GM21576 (cell line): ENCODE data around the gene CLDN9.

Experiments used
- ATAC-seq: cut with Tn5 transposase; IDR thresholded peaks from one replicate; pipeline ENCODE4 v1.9.1; 2021; ENCODE audit warnings: mild to moderate bottlenecking, moderate library complexity; ENCODE audit not compliant: unreplicated experiment

The CLDN9 gene

DNA sequence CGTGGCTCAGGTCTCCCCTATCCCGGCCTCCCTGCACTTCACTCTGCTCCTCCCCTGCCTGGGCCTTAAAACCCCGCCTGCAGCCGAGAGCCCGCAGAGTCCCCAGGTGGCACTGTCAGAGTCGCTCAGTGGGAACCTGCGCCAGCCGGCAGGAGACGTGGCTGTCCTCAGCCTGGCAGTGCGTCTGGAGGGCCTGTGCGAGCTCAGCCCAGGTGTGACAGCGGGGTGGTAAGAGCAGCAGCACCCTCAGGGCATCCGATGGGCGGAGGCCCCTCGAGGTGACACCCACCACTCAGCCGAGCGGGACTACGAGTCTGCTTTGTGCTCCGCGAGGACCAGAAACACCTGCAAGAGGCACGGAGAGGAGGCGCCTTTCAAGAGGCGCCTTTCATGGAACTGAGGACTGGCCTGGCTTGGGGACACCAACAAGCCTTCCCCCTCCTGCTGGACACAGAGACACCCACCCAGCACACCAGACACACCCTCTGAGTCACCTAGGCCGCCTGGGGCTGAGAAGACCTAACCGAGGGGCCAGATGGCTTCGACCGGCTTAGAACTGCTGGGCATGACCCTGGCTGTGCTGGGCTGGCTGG is at the start of gene CLDN9:
TSS of gene CLDN9 (plus strand) at position 96 of the 593 bp plus-strand sequence. CDS start at position 536, 440 bp downstream.
- ATAC-seq: no peak

DNA sequence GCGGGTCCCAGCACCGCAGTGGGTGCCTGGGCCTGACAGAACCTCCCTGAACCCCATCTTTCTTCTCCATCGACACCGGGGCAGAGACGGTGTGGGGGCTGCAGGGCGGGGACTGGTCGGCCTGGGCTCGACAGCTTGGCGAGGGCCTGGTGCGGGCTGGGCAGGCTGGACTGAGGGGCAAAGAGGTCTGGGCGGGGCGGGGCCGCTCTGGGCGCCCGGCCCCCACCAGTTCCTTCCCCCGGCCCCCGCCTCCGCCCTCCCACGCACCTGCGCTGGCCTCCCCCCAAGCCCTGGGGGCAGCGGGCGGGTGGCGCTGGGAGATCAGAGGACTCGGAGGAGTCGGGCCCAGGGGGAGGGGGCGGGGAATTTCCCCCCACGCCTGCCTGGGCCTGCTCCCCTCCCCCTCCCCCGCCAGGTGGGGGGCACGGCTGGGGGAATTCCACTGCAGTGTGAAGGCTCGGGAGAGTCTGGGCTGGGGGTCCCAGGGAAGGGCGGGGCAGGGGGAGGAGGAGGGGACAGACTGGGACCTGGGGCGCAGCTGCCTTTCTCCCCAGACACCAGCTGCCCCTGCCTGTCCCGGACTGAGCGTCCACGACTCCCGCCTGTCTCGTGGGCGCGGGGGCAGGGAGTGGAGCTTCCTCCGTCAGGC is 49.5 kb upstream of the CLDN9 start:
- ATAC-seq: no peak

GRCh38 chr16:2963723-2964474 is 48.8 kb upstream of the CLDN9 start, which contains the start of gene KREMEN2:
KREMEN2 (plus strand) TSS chr16:2964275; CDS start chr16:2964521, 246 bp downstream.
- ATAC-seq: no peak

DNA sequence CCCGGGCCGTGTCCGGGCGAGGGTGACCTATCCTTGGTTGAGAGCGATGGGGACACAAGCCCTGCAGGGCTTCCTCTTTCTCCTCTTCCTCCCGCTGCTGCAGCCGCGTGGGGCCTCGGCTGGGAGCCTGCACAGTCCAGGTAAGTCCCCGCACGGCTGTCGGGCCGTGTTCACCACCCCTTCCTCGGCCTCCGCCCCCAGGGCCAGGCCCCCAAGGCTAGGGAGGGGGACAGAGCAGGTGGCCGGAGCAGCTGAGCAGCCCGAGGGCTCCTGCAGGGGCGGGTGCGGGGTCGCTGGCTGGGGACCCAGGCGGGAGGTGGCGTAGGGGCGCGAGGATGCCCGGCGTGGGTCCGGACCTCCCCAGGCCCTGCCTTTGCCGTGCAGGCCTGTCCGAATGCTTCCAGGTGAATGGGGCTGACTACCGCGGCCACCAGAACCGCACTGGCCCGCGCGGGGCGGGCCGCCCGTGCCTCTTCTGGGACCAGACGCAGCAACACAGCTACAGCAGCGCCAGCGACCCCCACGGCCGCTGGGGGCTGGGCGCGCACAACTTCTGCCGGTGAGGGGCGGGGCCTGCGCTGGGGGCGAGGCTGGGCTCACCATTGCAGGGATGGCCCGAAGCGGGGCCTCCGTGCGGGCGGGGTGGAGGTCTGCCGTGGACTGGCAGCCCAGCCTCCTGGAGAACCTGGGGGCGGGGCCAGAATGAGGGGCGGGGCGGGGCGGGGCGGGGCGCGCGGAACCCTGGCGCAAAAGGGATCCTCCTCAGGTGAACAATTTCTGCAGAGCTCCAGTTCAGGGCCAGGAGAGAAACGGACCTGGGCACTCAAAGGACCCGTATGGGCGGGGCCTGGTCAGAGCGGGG is 48.0 kb upstream of the CLDN9 start:
- ATAC-seq: no peak

GRCh38 chr16:2966043-2966807 is 46.5 kb upstream of the CLDN9 start:
- ATAC-seq: no peak

GRCh38 chr16:2966808-2967191 is 45.9 kb upstream of the CLDN9 start:
- ATAC-seq: no peak

- no peak for ATAC-seq
Measured at GRCh38 chr16:2967211-2967631, 45.5 kb upstream of the CLDN9 start.

DNA sequence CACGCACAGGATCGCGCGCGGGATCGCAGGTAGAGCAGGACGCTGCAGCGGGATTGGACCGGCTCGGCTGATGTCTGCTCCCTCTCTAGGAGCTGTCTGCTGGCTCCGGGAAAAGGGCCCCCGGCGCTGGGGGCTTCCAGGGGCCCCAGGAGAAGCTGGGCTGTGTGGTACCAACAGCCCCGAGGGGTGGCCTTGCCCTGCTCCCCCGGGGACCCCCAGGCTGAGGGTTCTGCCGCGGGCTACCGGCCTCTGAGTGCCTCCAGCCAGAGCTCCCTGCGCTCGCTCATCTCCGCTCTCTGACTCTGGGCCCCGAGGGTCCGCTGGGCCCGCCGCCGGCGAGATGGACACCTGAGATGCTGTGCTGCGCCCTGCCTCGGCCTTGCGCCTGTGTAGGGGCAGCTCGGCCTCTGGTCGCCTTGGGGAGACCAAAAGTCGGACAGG is 45.0 kb upstream of the CLDN9 start:
- ATAC-seq: no peak

DNA sequence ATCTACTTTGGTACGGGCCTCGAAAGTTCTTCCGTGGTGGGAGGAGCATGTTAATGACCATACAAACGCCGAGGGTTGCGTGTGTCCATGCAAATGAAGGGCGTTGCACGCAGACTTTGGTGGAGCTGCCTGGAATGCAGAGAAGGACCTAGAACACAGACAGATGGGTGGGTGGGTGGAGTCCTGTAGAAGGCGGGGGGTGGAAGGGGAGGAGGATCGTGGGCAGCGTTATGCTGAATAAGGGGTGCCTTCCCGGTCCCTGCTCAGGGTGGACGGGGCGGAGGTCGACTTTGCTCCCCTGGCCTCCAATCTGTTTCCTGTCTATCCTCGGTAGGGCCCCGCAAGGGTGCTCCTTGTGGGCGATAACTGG is 44.4 kb upstream of the CLDN9 start:
- no peak for ATAC-seq

DNA sequence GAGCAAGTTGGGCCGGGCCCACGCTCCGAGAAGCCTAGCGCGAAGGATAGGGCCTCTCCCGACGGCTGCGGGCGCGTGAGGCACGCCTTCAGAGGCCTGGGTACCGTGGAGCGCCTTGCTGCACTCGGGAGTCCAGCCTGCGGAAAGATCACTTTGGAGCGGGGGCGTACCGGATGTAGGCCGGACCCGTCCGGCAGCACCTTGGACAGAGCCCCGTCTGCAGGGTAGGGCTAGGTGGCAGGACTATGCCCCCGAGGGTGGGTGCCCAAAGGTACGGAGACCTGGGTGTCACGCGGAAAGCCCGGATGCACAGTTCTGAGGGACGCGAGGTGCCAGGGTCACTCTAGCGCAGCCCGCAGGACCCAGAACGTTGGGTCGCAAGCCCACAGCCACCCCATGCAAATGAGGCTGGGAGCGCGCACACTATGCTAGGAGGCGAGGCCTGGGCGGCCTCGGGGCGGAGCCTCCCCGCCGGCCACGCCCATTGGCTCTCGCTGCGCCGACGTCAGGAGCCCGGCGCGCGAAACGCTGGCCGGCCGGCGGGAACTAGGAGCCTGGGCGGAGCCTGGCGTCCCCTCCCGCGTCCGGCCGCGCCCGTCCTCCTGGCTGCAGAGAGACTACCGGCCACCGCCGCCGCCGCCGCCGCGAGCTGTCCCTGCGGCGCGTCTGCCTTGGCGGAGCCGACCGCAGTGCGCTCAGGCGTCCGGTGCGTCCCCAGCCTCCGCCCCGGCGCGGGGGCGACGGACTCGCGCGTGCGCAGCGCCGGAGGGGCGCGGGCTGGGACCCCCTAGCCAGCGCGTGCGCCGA is 43.8 kb upstream of the CLDN9 start, which contains the start of gene PAQR4:
TSS of gene PAQR4 (plus strand) at position 611 of the 807 bp plus-strand sequence. CDS start 327 bp downstream, outside the sequence.
- peak; percentile 70 for ATAC-seq

DNA sequence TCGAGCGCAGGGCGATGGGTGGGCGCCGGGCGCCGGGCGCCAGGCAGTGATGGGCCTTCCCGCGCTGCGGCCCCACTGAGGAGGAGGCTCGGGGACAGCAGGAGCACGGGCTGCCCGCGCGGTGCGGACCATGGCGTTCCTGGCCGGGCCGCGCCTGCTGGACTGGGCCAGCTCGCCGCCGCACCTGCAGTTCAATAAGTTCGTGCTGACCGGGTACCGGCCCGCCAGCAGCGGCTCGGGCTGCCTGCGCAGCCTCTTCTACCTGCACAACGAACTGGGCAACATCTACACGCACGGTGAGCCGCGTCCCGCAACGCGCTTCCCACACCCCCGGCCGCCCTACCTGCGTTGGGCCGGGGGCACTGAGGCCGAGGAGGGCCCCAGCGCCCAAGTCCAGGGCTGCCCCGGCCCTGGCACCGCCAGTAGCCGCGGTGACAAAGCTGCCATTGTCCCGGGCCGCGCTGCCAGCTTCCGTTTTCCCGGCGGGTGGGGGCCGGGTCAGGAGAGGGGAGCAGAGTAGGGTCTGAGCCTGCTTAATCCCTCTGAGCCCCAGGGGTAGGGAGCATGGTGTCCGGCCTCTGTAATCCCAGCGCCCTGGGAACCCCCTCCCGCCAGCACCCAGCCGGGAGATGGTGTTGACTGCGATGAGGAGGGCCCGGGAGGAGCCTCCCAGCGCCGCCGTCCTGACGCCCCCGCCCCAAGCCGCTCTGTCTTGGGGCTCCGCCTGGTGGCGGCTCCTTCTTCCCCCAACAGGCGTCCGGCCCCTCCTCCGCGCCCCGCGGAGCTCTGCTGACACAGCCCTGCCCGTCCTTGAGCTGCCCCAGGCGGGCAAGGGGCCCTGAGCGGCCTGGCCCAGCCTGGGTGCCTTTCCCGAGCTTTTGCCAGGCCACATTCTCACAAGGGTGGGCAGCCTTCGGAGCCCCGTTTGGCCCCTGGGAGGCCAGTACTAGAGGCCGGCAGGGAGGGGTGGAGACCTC is 42.9 kb upstream of the CLDN9 start:
- ATAC-seq: peak; percentile 34

- no peak for ATAC-seq
Measured at GRCh38 chr16:2970563-2970962, 42.2 kb upstream of the CLDN9 start.

- ATAC-seq: no peak
Measured at GRCh38 chr16:2971134-2971984, 41.4 kb upstream of the CLDN9 start.

GRCh38 chr16:2971985-2972784 is 40.5 kb upstream of the CLDN9 start:
- ATAC-seq: no peak

GRCh38 chr16:2973093-2973492 is 39.6 kb upstream of the CLDN9 start:
- no peak for ATAC-seq

- ATAC-seq: no peak
Measured at GRCh38 chr16:2973605-2974318, 39.0 kb upstream of the CLDN9 start.
